GM23248 (cell line): ENCODE data around the gene SPPL2A. TPM values are rescaled to one million over a fixed set of nuclear protein-coding genes. Genes with fewer than 3 reads are reported as not detected.

Source experiments
- DNase-seq: peaks from one replicate; pipeline ENCODE4 v3.0.0-alpha.2; 2015
- H2AFZ ChIP-seq: fragments of 200-600 bp; sonication (generic); 2 replicates; pipeline ENCODE4 v1.6.1; 2016; ENCODE audit warnings: antibody characterized with exemption
- H3F3A ChIP-seq: fragments of 200-600 bp; sonication (generic); 2 replicates; pipeline ENCODE4 v1.6.1; 2016; ENCODE audit warnings: mild to moderate bottlenecking, antibody characterized with exemption, mixed run types; ENCODE audit not compliant: insufficient read depth
- H3K27ac ChIP-seq: fragments of 200-600 bp; sonication (generic); 2 replicates; pipeline ENCODE4 v1.5.1; 2016; ENCODE audit warnings: mild to moderate bottlenecking
- H3K27me3 ChIP-seq: fragments of 200-600 bp; sonication (generic); replicated peaks from 2 replicates; pipeline ENCODE4 v1.6.1; 2016; ENCODE audit warnings: mild to moderate bottlenecking; ENCODE audit not compliant: insufficient read depth
- H3K36me3 ChIP-seq: fragments of 200-600 bp; sonication (generic); 2 replicates; pipeline ENCODE4 v1.6.1; 2016; ENCODE audit warnings: low read depth, mild to moderate bottlenecking
- H3K4me1 ChIP-seq: fragments of 200-600 bp; sonication (generic); 2 replicates; pipeline ENCODE4 v1.6.1; 2016; ENCODE audit warnings: mild to moderate bottlenecking; ENCODE audit not compliant: insufficient read depth
- H3K4me2 ChIP-seq: fragments of 200-600 bp; sonication (generic); one replicate; pipeline ENCODE4 v1.6.1; 2016; ENCODE audit warnings: mild to moderate bottlenecking; ENCODE audit not compliant: unreplicated experiment
- H3K4me3 ChIP-seq: fragments of 200-600 bp; sonication (generic); 2 replicates; pipeline ENCODE4 v1.5.1; 2016; ENCODE audit warnings: mild to moderate bottlenecking
- H3K79me2 ChIP-seq: fragments of 200-600 bp; sonication (generic); 2 replicates; pipeline ENCODE4 v1.6.1; 2016; ENCODE audit warnings: mild to moderate bottlenecking; ENCODE audit not compliant: insufficient read depth
- H3K9ac ChIP-seq: fragments of 200-600 bp; sonication (generic); 2 replicates; pipeline ENCODE4 v1.6.1; 2016; ENCODE audit warnings: mild to moderate bottlenecking
- H3K9me2 ChIP-seq: fragments of 200-600 bp; sonication (generic); 2 replicates; pipeline ENCODE4 v1.6.1; 2016; ENCODE audit warnings: mixed run types, mild to moderate bottlenecking, moderate library complexity; ENCODE audit not compliant: insufficient read depth
- H3K9me3 ChIP-seq: fragments of 200-600 bp; sonication (generic); one replicate; pipeline ENCODE4 v1.6.1; 2017; ENCODE audit warnings: low read depth
- H4K20me1 ChIP-seq: fragments of 200-600 bp; sonication (generic); 2 replicates; pipeline ENCODE4 v1.6.0; 2016; ENCODE audit not compliant: insufficient read depth
- EZH2 ChIP-seq: fragments of 200-600 bp; sonication (generic); IDR thresholded peaks from 2 replicates; pipeline ENCODE4 v1.6.1; 2018; ENCODE audit warnings: antibody characterized with exemption, mild to moderate bottlenecking; ENCODE audit not compliant: insufficient read depth, poor library complexity, severe bottlenecking
- EZH2phosphoT487 ChIP-seq: fragments of 200-600 bp; sonication (generic); IDR thresholded peaks from 2 replicates; pipeline ENCODE4 v1.6.1; 2018; ENCODE audit warnings: antibody characterized with exemption, moderate library complexity, mild to moderate bottlenecking, low read depth; ENCODE audit not compliant: insufficient read depth
- WGBS, 2 experiments: methylation state at CpG; one replicate each; pipeline ENCODE4 v1.1.6; 2015 to 2017; ENCODE audit warnings: low lambda C conversion rate in 2 of 2, low coverage in 1 of 2; ENCODE audit errors: missing lambda C conversion rate in 2 of 2; 5-methylcytosine and 5-hydroxymethylcytosine counted together
- in situ Hi-C: fragments of 300-500 bp; cut with MboI; formaldehyde crosslinking; loops from 2 replicates; pipeline ENCODE4 v1.15.0; 2020
- polyA plus RNA-seq: library from polyadenylated mRNA; unstranded; fragments of >200 nt; fragmentation: Nextera tagmentation; extraction: Ambion mirVana; gene quantifications from 2 replicates; pipeline ENCODE4 v1.2.1, GENCODE V29; 2016
- total RNA-seq: library from RNA; depleted of rRNA; stranded (reverse); fragments of >200 nt; shearing (Covaris generic); gene quantifications from 2 replicates; pipeline ENCODE4 v1.2.3, GENCODE V29; 2014

Gene SPPL2A
- total and polyA plus RNA-seq, 2 experiments from 2014 or later: 124 to 149 TPM

- Histone ChIP-seq H3K9me2 (no peaks in the 10 kb centered on the region), H3F3A (no peaks in the 10 kb centered on the region), H3K27ac (no peak overlapping the region), H3K79me2 (no peaks in the 10 kb centered on the region), H4K20me1 (no peaks in the 10 kb centered on the region), H3K36me3 (no peaks in the 10 kb centered on the region), H3K9ac (no peak overlapping the region), H2AFZ (no peak overlapping the region), H3K4me1 (no peaks in the 10 kb centered on the region), H3K4me3 (no peak overlapping the region), H3K4me2 (no peak overlapping the region), H3K27me3 (no peaks in the 10 kb centered on the region), H3K9me3 (no peaks in the 10 kb centered on the region)
- in situ Hi-C loops: no loop called here
- TF ChIP-seq EZH2phosphoT487 (no peak), EZH2 (no peak)
- 87 to 88% methylated on average over 3 of the region's 3 CpGs for WGBS, 2 experiments
- no peak for DNase-seq
Observed at GRCh38 chr15:50773389-50773788, 7.9 kb upstream of the SPPL2A start.

GRCh38 chr15:50767332-50767861 is 1.9 kb upstream of the SPPL2A start:
- H3K4me2 ChIP-seq: no peak overlapping the region
- H4K20me1 ChIP-seq: no peaks in the 10 kb centered on the region
- WGBS, 2 experiments: 17 to 23% methylated on average over 2 of the region's 2 CpGs
- H3K36me3 ChIP-seq: no peaks in the 10 kb centered on the region
- no peak overlapping the region for H3K4me3 ChIP-seq
- H3K79me2 ChIP-seq: peaks cover 24% of the 10 kb centered on the region
- in situ Hi-C loops: no loop called here
- no peak for TF ChIP-seq EZH2phosphoT487
- TF ChIP-seq EZH2: no peak
- no peak for DNase-seq
- H2AFZ ChIP-seq: no peak overlapping the region
- H3K27ac ChIP-seq: no peak overlapping the region
- no peak overlapping the region for H3K9ac ChIP-seq
- no peaks in the 10 kb centered on the region for H3K4me1 ChIP-seq
- H3F3A ChIP-seq: peaks cover 23% of the 10 kb centered on the region
- no peaks in the 10 kb centered on the region for H3K9me3 ChIP-seq
- H3K9me2 ChIP-seq: no peaks in the 10 kb centered on the region
- H3K27me3 ChIP-seq: no peaks in the 10 kb centered on the region

DNA sequence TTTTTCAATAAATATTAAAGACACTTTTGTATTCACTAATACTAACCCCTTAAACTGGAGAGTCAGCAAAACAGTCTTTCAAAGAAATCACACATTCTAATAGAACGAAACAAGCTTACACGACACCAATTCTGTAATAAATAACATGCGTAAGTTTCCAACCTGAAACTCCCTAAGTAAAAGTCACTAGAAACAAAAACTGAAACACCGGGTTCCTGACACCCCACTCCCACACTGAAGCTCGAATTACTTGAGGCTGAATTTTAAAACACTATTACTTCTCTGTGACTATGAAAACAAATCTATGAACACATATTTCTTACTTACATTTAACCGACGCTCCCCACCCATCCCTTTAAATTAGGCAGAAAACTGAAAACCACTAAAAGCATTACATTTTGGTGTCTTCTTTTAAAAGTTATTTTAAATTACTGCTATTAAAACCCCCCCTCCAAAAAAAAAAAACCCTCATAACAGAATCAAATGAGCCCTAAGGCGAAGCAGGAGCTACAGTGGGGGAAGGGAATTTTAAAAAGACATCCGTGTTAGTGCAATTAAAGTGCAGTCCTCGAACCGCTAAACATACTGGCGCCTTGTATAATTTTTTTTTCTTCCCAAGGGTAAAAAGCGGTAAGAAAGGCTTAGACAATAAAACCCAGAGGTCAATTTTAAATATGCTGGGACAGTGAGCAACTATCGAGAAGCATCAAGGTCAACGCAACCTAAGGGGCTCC is 878 bp downstream of the SPPL2A start:
- DNase-seq: peak; percentile 50
- peaks cover 23% of the 10 kb centered on the region for H3F3A ChIP-seq
- H3K4me3 ChIP-seq: peak overlapping the region; percentile 89
- H3K9ac ChIP-seq: peak overlapping the region; percentile 86
- H3K4me2 ChIP-seq: peak overlapping the region; percentile 86
- H3K9me2 ChIP-seq: no peaks in the 10 kb centered on the region
- H3K9me3 ChIP-seq: no peaks in the 10 kb centered on the region
- H3K79me2 ChIP-seq: peaks cover 51% of the 10 kb centered on the region
- no peaks in the 10 kb centered on the region for H4K20me1 ChIP-seq
- H3K27me3 ChIP-seq: no peaks in the 10 kb centered on the region
- TF ChIP-seq EZH2 (no peak), EZH2phosphoT487 (no peak)
- 1 to 2% methylated on average over 15 of the region's 15 CpGs for WGBS, 2 experiments
- 0 out of 2 replicates have a peak, but pooled peaks cover 4% of the 10 kb centered on the region for H3K4me1 ChIP-seq
- in situ Hi-C loops: no loop called here
- peak overlapping the region; percentile 80 for H2AFZ ChIP-seq
- peak overlapping the region; percentile 85 for H3K27ac ChIP-seq
- no peaks in the 10 kb centered on the region for H3K36me3 ChIP-seq

DNA sequence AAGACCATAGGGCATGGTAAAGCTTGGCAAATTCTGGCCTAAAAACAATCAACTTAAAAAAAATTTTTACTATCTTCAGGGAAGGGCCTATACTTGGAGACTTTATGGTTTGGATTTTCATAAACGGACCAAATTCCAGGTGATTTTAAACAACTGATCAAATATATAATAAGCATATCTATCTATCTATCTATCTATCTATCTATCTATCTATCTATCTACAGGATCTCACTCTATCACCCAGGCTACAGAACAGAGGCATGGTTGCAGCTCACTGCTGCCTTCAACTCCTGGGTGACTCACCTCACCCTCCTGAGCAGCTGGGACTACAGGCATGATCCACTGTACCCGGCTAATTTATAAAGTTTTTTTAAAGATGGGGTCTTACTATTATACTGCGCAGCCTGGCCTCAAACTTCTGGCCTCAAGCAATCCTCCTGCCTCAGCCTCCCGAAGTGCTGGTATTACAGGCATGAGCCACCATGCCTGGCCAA is 6.7 kb downstream of the SPPL2A start:
- no peak for TF ChIP-seq EZH2phosphoT487
- TF ChIP-seq EZH2: no peak
- H3K9me2 ChIP-seq: no peaks in the 10 kb centered on the region
- no peaks in the 10 kb centered on the region for H3K27me3 ChIP-seq
- H3K9ac ChIP-seq: no peak overlapping the region
- no peak overlapping the region for H3K27ac ChIP-seq
- H3K4me1 ChIP-seq: peaks cover 4% of the 10 kb centered on the region
- no peak overlapping the region for H3K4me2 ChIP-seq
- H3K4me3 ChIP-seq: no peak overlapping the region
- in situ Hi-C loops: no loop called here
- H3K36me3 ChIP-seq: no peaks in the 10 kb centered on the region
- WGBS, 2 experiments: 83 to 85% methylated on average over 4 of the region's 4 CpGs
- peaks cover 100% of the 10 kb centered on the region for H3K79me2 ChIP-seq
- H3K9me3 ChIP-seq: no peaks in the 10 kb centered on the region
- peaks cover 10% of the 10 kb centered on the region for H3F3A ChIP-seq
- H4K20me1 ChIP-seq: no peaks in the 10 kb centered on the region
- peak; percentile 32 for DNase-seq
- H2AFZ ChIP-seq: no peak overlapping the region
